GM21717 (cell line): ENCODE data around the gene MARCHF3.
"Not testable (repeated sequence)": the region's sequence is repeated elsewhere in the genome, so short reads cannot be mapped to it uniquely, and the experiment has no call there.

Experiments used
- ATAC-seq: cut with Tn5 transposase; IDR thresholded peaks from one replicate; pipeline ENCODE4 v1.9.1; 2021; ENCODE audit warnings: mild to moderate bottlenecking, moderate library complexity; ENCODE audit not compliant: unreplicated experiment

The MARCHF3 gene

DNA sequence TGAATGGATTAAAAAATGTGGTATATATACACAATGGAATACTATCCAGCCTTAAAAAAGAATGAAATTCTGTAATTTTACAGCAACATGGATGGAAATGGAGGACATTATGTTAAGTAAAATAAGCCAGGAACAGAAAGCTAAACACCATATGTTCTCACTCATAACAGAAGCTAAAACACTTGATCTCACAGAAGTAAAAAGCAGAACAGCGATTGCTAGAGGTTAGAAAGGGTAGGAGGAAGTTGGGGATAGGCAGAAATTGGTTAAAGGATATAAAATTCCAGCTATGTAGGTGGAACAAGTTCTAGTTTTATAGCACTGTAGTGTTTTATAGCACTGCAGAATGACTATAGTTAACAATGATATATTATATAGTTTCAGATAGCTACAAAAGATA lies 15.8 kb downstream of the MARCHF3 start:
- ATAC-seq, result no peak

DNA sequence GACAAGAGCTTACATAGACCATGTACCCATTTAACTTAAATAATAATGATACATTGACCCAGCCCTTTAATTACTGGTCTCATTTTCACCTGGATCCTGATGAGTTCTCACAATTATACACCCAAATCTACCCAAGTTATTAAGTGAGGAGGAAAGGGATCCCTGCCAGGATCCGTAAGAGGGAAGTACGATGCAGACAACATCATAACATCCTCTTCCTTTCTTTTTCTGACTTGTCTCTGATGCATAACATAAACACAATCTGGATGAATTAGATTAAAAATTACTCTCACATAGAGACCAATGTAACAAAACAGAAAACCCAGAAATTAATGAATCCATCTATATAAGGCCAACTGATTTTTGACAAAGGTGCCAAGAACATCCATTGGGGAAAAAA lies 17.0 kb downstream of the MARCHF3 start:
- no peak for ATAC-seq

DNA sequence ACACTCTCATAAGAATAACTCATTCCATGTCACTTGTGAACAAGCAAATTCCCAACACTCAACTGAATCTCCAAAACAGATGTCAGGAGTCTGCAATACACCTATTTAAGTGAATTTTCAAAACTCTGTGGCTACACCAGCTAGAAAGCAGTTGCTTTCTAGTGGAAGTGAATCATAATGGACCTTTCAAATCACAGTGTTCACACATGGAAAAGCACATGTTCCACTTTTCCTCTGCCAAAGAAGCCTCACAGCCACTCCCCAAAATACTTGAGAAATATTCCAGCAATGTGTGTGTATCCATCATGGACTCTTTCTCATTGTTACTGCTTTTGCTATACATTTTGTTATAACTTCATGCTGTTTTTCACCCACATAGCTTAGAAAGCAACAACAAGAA lies 17.4 kb downstream of the MARCHF3 start:
- no peak for ATAC-seq

DNA sequence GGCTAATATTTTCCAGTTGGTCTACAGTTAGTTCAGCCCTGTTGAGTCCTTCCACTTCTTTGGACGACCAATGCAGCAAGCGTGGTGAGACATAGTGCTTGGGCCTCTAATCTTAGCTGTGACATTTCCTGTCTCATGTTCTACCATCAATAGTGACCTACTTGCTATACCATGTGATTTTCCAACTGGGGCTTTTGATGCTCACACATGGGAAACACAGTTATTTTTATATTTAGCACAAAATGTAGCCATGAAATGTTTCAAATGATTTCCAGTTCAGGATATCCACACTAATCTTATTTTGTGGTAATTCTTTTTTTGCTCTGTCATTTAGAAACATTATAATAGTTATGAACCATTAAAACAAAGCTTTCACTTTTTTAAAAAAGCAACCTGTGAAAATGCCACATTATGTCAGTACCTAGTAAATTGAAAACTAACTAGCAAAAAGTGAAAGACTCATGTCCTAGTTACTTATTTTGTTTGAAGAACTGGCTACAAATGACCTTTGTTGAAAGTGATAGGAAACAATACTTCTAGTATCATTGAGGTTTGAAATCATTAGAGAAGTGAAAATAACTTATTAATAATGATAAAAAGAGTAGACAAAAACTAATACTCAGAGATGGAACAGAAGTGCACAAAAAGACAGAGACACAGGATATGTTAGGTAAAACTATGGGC lies 18.3 kb downstream of the MARCHF3 start:
- ATAC-seq, result peak; percentile 75

DNA sequence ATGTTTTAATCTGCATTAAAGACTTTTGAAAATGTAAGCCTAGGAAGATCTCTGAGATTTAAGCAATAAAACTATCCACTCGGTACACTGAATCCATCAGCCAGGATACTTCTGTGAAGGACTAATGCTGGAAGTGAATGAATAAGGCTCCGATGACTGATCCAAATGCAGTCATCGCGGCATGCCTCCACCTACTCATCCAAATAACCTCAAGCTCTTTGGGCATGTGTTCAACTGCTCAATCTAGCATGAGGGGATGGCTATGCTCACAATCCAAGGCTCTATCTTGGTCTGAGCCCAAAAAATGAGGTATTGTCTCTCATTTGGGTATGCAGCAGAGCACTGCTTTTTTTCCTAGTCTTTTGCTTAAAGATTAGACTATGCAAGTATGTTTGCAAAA lies 19.2 kb downstream of the MARCHF3 start:
- ATAC-seq, result no peak

DNA sequence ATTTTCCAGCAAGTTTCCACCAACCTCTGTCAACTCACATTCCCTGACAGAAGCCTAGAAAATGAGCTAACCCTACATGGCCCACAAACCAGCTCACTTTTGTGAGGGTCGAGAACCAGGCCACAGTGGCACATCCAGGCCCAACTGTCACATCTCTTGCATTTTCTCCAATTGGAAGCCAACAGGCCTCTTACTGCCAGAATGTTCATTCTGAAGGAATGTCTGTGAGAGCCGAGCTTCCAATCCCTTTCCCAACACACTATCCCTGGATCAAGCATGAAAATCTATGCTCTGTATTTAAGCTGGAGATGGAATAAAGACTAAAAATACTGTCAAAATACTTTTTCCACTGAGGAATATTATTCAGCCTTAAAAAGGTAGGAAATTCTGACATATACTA lies 20.0 kb downstream of the MARCHF3 start:
- ATAC-seq, result no peak

DNA sequence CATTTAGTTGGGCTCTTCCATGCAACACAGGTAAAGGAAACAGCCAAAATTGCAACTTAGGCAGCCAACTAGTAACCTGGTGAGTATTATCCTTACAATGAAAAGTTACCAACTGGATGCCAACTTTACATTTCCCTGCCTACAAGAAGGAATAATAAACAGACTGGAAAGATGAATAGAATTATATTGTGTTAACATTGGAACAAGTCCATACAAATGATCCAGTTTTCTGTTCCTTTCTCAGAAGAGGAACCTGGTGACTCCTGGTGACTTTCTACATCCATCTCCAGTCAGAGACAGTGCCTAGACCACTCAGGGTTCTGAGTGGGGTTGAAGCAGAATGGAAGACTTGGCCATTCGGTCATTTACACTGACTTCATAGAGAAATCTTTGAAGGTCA lies 20.6 kb downstream of the MARCHF3 start:
- ATAC-seq, result no peak

DNA sequence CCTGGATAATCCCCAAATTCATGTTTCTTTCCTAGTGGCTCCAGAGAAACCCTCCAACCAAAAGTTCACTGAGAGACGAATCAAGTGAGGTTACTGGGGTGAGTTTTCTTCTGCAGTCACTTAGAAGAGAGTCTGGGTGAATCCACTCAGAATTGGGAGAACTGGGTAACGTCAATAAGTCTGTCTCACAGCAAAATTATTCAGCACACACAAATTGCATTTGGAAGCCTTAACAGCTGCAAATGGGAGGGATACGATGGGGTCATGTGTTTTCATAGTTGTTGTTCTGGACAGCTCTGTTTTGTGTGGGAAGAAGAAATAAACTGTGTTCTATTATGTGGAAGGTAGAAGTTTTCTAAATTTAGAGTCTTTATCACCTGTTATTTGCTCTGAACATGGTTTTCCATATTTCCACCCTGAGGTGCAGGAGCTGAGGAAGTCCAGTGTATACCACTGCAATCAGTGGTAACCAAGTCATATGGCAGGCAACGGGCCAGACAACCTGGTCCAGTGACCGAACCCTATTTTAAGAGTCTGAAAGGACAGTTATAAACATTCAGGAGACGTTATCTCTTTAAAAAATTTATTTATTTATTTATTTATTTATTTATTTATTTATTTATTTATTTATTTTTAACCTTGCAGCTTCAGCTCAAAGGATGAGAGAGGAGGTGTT lies 21.9 kb downstream of the MARCHF3 start:
- ATAC-seq, result no peak

DNA sequence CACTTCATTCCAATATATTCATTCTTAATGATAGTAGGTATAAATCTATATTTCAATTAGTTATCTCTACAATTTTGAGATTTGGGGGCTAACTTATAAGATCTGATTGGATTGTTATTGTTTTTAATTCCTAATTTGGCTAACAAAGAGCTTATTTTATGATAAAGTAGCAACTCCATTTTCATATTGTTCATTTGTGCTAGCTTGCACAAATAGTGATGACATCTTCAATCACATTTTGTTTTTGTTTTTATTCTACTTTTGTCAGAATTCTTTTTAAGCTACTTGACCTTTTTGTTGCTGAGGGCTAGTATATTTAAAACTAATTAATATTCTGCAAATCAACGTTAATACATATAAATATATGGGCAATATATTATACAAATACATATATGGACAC lies 22.8 kb downstream of the MARCHF3 start:
- ATAC-seq, result no peak

DNA sequence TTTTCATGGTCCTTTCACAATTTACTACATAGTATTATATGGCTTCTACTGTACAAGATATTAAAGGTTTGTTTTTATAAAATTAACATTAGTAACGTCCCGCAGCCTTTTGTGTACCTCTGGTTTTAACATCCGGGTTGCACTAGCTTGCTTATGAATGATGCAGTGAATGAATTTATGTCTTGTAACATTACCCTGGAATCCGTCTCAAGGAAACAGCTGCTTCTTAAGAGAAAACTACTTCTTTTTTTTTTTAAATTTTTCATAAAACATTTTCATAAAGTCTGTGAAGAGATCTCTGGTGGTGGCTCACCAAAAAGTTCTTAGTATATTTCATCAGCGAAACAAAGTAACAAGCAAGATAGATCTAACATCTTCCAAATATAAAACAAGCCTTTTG lies 23.6 kb downstream of the MARCHF3 start:
- no peak for ATAC-seq

DNA sequence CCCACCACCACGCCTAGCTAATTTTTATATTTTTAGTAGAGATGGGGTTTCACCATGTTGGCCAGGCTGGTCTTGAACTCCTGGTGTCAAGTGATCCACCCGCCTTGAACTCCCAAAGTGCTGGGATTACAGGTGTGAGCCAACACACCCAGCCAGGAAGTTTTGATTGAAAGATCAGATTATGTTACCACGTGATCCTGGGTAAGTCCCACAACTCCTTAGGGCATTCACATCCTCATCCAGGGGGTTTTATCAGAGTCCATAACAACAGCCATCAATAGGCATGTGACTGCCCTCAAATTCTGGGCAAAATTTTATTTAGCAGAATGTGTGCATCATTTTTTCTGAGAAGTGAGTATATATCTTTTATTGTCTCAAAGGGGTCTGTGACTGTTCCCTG lies 25.1 kb downstream of the MARCHF3 start:
- ATAC-seq, result not testable (repeated sequence)

DNA sequence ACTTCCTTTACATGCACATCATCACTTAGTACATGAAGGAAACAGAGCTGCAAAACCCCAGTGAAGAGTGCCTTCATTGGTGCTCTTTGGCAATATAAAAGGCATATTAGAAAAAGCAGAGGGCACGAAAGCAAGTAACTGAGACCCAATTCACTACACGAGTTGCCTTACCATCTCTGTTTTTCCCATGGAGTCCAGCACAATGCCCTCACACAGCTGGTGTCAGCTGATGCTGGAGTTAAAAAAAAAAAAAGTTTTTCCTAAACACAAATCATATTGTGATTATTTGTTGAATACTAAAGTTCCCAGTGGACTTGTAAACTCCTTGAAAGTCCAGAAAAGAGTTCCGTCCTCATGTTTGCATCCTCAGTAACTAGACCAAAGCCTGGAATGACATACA lies 25.6 kb downstream of the MARCHF3 start:
- no peak for ATAC-seq

DNA sequence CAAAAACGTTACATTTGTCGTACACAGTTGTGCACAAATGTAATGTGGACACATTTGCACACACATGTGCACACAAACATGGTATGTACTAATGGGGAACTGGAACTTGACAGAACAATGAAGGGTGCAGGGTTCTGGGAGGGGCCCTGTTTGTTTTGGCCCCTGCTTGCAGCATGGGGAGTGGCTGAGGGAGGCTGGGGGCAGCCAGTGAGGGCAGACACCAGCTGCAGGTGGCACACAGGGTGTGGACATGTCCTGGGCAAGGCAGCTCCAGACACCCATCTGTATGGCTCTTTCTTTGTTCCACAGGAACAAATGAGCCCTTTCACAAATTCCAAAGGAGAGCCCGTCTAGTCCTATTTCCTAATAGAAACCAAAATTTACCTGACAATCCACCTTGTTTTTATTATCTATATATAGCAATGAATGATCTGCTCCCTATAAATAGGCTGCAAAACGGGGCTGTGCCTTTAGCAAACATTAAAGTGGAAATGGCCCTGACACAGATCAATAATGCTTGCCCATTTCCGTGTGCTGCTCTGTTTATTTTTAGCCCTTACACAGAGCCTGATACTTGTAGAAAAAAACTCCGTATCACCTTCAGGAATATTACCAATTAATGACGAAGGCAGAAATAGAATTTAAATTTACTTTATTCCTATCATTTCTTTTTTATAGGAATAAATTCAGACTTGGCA lies 26.4 kb downstream of the MARCHF3 start:
- no peak for ATAC-seq

DNA sequence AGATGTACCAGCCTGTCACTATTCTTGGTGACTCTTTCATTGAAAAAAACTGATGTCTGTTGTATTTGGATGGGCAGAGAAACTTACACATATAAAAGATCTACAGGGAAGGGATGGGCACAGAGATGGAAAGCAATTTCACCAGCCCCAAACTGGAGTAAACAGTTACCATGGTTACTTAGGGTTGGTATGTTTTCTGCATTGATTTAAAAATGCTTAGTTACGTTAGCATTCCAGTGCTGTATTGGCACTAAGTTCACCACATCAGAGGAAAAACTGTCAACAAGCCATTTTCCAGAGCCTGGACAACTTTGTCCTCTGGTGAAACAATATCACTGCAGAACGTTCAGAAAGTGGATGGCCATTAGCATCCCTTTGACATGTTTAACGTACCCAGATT lies 28.0 kb downstream of the MARCHF3 start:
- no peak for ATAC-seq

DNA sequence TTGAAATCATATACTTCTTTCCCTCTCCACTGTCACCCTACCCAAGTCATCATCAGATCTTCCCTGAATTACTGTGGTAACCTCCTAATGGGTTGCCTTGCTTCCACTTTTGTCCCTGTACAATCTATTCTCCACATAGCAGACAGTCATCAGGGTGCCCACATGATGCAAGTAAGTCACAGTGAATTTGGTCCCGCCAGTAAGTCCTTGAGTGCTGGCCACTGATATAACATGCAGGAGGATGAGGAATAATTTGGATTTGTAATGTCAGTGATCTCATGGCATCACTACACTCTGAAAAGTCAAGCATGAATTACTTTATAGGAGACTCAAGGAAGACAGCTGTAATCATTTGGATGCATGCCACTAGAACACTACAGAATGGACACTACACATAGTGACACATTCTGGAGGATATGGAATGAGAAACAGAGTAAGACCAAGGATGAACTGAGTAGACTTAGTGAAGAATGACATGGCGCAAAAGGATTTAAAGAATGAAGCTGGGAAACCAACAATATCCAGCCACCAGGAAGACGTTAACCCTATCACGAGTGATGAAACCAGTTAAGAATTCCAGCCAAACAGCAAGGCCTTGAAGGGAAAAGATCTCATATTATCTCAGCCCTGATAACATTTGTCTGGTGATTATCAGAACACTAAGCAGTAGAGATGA lies 28.6 kb downstream of the MARCHF3 start:
- no peak for ATAC-seq

DNA sequence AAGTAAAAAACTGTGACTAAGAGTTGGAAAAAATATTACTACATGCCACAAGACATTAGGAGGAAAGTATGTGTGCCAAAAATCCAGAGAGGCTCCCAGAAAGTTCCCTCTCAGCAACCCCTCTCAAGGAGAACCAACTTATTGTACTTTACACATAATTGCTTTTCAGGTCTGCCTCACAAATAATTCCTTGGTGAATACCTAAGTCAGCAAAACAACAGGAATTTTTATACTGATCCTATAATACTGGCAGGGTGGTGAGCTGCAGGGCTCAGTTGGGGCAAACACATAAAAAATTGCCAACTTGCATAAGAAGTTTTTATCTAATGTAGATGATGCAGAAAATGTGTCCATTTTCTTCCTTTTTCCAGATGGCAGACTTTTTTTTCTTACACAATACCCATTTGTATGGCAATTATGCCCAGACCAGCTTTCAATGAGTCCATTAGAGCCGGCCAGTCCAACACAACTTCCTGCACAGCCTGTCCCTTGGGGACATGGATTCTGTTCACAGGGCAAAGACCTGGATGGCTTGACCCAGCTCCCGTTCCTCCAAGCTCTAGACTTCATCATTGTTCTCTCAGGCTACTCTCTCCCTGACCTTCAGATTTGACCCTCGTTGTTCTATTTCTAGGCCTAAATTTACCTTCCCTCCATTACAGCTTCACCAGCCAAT lies 31.3 kb downstream of the MARCHF3 start:
- ATAC-seq, result no peak

DNA sequence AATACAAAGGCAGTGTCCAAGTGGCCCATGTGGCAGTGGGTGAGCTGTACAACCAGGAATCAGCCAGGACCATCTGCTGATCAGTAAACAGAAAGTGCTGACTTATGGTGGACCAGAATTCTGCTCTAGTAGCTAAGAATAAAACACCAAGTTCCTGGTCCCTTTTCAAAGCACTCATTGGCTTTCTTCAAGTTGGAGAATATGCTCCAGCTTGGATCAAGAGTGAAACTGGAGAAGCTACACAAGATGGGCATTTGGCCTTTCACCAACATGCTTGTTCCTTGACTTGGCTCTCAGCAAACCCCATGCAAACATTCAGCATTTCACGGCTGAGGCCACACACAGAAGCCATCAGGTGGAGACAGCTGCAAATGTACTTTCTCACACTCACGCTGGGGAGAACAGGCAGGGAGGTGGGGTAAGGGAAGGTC lies 32.1 kb downstream of the MARCHF3 start:
- ATAC-seq, result peak; percentile 61

DNA sequence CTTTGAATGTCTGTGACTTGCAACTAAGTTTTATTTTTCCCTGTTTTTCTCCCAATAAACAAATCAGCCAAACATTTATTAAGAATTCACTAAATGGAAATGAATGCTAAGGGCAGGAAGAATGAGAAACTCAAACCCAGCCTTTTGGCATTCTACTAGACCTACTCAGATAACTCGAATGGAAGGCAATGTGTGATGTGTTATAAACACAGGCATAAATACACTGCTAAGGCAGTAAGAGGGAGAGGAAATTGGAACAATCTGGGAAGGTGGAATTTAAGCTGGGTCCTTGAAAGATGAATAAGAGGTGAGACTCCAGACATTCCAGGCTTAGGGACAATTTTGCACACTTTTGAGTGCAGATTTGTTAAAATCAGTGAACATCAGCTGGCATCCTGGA lies 34.7 kb downstream of the MARCHF3 start:
- no peak for ATAC-seq

DNA sequence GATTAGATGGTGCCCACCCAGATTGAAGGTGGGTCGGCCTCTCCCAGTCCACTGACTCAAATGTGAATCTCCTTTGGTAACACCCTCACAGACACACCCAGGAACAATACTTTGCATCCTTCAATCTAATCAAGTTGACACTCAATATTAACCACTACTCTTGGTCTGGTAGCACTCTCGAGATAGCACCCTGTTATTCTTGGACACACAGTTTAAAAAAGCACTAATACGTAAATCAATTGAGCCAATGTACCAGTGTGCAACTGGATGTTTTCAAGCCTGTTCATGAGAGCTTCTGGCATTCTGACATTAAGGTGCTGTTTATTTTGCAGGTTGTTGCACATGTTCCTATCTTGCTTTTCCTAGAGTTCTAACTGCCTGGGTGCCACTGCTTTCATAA lies 35.3 kb downstream of the MARCHF3 start:
- ATAC-seq, result no peak

DNA sequence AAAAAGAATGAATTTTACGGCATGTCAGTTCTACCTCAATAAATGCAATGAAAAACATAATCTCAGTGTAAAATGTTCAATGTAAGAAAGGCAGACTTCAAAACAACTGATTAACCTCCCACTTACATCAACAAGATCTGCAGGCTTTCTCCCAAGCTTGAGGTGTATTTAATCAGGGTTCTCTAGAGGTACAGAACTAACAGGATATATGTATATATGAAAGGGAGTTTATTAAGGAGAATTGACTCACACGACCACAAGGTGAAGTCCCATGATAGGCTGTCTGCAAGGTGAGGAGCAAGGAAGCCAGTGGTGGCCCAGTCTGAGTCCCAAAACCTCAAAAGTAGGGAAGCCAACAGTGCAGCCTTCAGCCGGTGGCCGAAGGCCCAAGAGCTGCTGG lies 35.9 kb downstream of the MARCHF3 start:
- no peak for ATAC-seq

DNA sequence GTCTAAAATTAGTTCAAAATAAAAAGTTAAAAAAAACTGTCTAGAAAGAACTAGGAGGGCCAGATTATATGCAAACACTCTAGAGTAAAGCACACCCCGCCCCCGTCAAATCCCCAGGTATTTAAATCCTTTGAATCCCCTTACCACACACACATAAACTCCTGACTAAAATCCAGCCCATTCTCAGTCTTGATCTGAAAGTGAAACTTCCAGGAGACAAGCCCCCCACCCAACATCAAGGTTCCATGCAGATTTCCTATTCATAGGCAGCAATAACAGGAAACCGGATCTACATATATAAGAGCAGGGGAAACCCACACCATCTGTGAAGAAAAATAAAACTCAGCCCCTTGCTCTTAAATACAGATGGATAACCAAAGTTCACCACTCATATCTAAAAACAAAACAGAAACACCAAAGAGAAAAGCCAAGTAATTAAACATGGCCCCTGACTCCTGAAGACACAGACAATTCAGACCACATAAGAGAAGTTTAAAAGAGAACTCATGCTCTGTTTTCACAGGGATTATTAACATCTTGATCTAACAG lies 42.3 kb downstream of the MARCHF3 start:
- peak; percentile 93 for ATAC-seq
